K562 treated with DMSO at 1 percent for 12 hours (cell line): ENCODE data around the gene GJA4. TPM values are rescaled to one million over a fixed set of nuclear protein-coding genes. Genes with fewer than 3 reads are reported as not detected.

ENCODE experiments used
- total RNA-seq: library from RNA; unstranded; fragments of 300-600 nt; gene quantifications from 2 replicates; pipeline ENCODE4 v1.2.3, GENCODE V29; 2022; ENCODE audit not compliant: insufficient read depth

GJA4 gene
- not detected in 2 replicates for total RNA-seq

DNA sequence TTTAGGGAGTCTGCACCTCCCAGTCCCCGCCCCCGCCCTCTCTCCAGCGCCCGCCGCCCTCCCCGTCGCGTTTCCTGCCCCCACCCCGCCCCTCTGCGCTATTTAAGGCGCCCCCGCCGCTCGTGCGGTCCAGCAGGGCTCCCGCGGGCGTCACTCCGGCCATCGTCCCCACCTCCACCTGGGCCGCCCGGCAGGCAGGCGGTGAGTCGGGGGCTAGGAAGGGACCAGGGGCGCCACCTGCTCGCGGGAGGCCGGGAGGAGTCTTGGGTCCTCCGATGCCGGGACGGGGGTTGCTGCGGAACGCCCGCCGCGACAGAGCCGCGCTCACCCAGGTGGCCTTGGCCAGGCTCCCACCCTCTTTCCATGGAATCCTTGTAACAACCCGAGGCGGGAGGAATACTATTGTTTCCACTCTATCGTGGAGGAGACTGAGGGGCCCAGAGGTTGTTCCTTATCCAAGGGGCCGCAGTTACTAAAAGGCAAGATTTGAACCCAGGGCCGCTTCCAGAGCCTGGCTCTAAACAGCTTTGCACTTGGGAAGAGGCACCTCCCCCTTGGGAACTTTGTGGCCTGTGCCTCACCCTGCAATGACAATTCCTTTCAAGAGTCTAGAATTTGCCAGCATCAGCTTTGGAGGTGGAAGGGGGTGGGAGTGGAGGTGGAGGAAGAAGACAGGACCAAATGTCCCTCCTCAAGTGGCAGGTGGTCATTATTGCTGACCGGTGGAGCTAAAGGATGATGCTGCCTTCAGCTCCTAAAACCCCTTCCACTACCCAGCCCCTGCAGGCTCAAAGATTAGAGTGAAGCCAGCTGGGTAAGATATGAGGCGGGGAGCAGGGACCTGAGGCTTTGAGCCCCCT lies at the start of gene GJA4:
TSS of gene GJA4 (plus strand) at position 132 of the 860 bp plus-strand sequence. CDS start 1,215 bp downstream, outside the sequence.

DNA sequence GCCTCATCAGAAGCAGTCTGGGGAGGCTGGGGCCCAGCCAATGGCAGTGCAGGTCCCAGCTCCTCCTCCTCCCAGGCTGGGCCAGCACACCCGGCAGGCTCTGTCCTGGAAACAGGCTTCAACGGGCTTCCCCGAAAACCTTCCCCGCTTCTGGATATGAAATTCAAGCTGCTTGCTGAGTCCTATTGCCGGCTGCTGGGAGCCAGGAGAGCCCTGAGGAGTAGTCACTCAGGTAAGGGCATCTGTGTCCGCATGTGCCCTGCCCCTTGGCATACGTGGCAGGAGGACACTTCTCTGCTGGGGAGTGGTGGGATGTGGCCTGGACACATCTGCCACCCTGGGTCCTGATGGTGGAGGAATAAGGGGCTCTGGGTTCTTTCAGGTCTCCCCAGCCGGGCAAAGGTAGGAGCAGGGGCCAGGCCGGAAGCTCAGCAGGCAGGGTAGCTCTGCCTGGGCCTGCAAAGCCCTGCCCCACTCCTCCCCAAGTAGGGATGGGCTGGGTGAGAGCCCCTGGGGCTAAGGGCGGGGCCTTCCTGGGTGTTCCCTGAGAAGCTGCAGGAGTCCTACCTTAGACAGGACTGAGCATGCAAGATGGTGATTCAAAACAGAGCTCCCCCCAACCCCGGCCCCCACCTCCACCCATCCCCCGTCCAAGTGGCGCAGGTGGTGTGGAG lies 37.7 kb upstream of the GJA4 start, which contains the start of gene GJB5:
TSS of gene GJB5 (plus strand) at position 84 of the 674 bp plus-strand sequence. CDS start 2,284 bp downstream, outside the sequence.

DNA sequence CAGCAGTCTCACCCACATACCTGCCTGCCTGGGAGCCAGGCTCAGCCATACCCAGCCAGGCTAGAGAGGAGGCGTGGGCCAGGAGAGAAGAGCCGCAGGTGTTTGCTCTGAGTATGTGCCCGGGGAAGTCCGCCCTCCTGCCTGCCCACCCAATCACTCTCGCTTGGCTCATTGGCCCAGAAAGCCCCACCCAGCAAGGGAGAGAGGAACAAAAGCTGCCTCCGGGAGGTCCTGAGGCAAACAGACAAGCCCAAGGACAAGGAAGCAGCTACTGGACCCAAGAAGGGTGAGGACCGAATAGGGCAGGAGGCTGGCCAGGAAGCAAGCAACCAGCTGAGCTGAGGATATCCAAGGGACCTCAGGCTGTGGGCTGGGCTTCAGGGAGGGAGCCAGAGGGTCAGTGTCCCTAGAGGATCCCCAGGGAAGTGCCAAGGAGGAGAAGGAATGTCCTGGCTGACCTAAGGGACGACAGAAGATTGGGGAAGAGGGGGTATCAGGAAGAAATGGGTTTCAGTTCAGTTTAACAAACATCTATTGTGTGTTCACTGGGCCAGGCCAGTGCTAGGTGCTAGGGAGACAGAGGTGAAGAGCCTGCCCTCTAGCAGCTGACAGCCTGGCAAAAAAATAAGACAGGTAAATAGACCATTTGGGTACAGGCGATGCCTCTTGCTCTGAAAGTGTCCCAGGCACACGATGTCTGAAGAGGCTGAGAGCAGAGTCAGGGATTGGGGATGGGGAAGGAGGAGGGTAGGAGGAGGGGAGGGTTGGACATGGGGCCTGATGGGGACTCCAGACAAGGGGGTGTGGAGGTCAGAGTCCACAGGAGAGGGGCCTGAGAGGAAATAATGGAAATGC lies 33.1 kb upstream of the GJA4 start, which contains the start of gene GJB4:
TSS of gene GJB4 (plus strand) at position 238 of the 855 bp plus-strand sequence. CDS start 1,515 bp downstream, outside the sequence.

DNA sequence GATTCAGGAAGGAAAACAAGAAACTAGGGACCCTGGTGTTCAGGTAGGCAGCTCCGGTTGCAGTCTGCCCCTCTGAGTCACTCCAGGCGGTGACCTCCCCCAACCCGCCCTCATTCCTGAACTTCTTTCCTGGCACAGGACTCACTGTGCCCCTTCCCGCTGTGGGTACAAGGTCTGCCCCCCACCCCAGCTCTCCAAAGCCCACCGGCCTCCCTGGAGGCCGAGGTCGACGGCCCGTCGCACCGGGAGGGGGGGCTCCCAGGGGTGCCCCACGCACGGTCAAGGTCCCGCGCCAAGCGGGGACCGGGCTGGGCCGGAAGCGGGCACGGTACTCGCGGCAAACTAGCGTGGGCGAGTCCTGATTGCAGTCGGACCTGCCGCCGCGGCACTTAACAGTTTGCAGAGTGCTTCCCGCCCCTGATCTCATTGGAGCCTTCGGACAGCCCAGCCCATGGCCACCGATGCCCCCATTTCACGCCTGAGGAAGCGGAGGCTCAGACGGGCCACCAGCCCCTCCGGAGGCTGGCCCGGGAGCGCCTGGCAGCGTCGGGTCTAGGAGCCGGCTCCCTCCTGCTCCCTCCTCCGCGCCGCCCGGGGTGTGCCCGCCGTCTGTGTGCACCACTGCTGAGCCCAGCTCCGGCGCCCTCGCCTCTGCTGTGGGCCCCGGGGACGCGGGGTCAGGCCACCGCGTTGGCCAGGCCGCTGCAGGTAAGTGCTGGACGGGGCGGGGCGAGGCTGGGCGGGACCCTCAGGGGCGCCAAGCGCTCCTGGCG lies 11.5 kb upstream of the GJA4 start, which contains the start of gene GJB3:
TSS of gene GJB3 (plus strand) at position 144 of the 773 bp plus-strand sequence. CDS start 3,549 bp downstream, outside the sequence.

Other genes with a start within 250 kb of the GJA4 start
- not detected in 2 replicates for gene GJB5, start 38.0 kb upstream of the GJA4 start, total RNA-seq
- gene GJB4, start 33.3 kb upstream of the GJA4 start, total RNA-seq: not detected in 2 replicates
- not detected in 2 replicates for gene GJB3, start 11.8 kb upstream of the GJA4 start, total RNA-seq
- gene SMIM12, start 66.8 kb downstream of the GJA4 start, total RNA-seq: 44.9 and 51.7 TPM in 2 replicates
- not detected in 2 replicates for gene DLGAP3, start 136.7 kb downstream of the GJA4 start, total RNA-seq
- gene TMEM35B, start 192.3 kb downstream of the GJA4 start, total RNA-seq: 20.5 and 29.1 TPM in 2 replicates
- gene ZMYM6, start 238.9 kb downstream of the GJA4 start, total RNA-seq: 3.1 and 10.4 TPM in 2 replicates